Anterior cingulate cortex (tissue), 58 donors: Measurements from ENCODE around the gene HSD11B2.
A peak's percentile ranks its signal among the peaks of the same experiment; 100 is the strongest.

ENCODE experiments used
- DNase-seq, 58 donors: peaks; one replicate each; lab custom pipeline; 2025; lab: John Stamatoyannopoulos, UW

HSD11B2 gene

DNA sequence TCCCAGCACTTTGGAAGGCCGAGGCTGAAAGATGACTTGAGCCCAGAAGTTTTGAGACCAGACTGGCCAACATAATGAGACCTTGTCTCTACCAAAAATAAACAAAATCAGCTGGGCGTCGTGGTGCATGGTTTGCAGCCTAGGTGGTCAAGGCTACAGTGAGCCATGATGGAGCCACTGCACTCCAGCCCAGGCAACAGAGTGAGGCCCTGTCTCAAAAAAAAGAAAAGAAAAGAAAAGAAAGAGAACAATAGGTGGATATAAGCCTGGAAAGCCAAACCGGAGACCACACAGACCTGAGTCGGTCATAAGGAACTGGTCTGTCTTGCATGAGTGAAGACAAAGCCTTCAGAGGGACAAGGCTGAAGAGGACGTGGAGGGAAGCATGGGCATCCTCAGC is 35.7 kb downstream of the HSD11B2 start:
- no peak for DNase-seq

- DNase-seq: no peak
These were observed 37.8 kb downstream of the HSD11B2 start for GRCh38 chr16:67468731-67469130.

- peak in 57 of 58 donors; percentile 28 to 96 (median 85) for DNase-seq
These were observed 39.4 kb downstream of the HSD11B2 start for GRCh38 chr16:67470359-67470758.

DNA sequence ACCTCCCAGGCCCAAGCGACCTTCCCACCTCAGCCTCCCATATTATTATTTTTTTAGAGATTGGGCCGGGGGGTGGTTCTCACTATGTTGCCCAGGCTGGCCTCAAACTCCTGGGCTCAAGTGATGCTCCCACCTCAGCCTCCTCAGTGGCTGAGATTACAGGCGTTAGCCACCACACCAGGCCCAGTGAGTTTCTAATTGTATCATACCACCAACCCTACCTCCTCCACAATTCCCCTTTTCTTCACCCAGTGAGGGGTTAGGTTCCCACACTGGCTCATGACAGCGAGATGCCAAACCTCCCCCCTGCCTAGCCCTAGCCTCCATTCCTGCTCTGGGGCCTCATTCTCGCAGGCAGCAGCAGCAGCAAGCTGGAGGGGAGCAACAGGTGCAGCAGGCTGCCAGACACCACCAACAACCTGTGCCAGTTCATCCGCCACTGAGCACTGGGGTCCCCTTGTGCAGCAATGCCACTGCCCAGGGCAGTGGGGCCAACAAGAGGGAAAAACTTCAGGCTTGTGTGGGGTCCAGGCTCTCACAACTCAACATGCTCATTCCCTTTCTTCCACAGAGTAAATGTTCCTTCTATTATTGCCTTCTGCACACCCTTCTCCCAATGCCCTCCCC is 41.0 kb downstream of the HSD11B2 start:
- DNase-seq: no peak

- DNase-seq: peak in 1 of 58 donors; percentile 27
These were observed 43.9 kb downstream of the HSD11B2 start for GRCh38 chr16:67474551-67475455.

DNA sequence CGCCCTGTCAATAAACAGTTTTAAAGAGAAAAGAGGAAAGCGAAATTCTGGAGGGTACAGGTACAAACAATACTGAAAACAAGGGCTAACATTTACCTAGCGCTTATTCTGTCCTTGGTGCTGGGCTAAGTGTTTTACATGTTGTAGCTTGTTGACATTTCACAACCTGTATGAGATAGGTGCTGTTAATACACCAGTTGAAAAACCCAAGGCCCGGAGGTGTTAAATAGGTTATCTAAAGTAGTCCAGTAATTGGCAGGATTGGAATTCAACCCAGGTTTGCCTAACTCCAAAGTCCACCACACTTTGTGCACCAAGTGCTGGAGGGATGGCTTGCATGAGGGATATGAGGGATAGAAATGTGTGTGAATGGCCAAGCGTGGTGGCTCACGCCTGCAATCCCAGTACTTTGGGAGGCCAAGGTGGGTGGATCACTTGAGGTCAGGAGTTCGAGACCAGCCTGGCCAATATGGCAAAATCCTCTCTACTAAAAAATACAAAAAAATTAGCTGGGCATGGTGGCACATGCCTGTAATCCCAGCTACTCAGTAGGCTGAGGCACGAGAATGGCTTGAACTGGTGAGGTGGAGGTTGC is 47.1 kb downstream of the HSD11B2 start:
- no peak for DNase-seq

GRCh38 chr16:67480833-67481560 is 50.1 kb downstream of the HSD11B2 start, which contains the start of gene ATP6V0D1:
TSS of gene ATP6V0D1 (minus strand) at chr16:67481157. CDS start at chr16:67481086, 71 bp downstream.
- peak; percentile 73 to 100 (median 97) for DNase-seq

DNA sequence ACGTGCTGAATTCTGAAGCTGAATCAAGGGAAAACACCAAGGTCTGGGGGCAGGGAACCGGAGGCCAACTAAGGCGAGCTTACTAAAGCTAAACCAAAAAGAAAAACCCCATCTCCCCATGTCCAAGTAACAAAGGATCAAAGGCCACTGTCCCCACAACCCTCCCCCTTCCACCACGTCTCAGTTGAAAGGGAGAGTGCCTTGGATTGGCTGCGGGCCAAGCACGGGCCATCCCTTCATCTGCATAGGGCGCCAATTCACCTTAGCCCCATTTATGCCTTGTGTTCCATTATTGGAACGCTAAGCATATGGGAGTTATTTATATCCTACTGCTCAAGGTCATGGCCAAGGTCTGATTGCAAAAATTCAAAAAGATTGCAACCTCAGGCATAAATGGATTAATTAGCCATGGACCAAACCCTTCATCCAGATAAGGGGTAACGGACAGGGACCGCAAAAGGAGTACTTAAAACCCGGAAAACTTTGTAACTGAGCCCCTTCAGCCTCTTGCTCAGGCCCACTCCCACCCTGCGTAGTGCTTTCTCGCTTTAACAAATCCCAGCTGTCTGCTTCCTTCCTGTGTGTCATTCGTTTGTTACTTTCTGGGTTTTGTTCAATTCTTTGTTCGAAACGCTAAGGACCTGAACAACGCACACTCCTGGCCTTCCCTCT is 50.8 kb downstream of the HSD11B2 start:
- peak in 12 of 58 donors; percentile 7 to 67 (median 50) for DNase-seq

- peak in 1 of 58 donors; percentile 10 for DNase-seq
These were observed 51.5 kb downstream of the HSD11B2 start for GRCh38 chr16:67482233-67482924.

DNA sequence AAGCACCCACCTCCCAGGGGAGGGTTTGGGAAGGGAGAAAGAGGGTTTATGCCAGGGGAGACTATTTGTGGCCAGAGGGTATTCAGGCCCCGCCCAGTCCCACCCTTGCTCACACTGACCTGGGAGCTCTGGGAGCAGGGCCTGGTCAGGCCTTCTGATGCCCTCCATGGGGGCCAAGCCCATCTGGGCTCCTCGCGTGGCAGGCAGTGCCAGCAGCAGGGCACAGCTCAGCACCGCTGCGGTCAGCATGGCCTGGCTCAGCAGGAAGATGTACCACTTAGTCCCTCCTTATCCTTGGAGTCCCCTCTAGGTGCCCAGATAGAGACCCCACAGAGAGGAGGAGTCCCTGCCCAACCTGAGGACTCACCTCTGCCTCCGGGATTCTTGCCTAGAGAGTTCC is 52.2 kb downstream of the HSD11B2 start, which contains the start of gene AGRP:
Gene AGRP (minus strand): TSS at position 398 of the 400 bp plus-strand sequence. CDS start 149 bp downstream, at position 249.
- no peak for DNase-seq

DNA sequence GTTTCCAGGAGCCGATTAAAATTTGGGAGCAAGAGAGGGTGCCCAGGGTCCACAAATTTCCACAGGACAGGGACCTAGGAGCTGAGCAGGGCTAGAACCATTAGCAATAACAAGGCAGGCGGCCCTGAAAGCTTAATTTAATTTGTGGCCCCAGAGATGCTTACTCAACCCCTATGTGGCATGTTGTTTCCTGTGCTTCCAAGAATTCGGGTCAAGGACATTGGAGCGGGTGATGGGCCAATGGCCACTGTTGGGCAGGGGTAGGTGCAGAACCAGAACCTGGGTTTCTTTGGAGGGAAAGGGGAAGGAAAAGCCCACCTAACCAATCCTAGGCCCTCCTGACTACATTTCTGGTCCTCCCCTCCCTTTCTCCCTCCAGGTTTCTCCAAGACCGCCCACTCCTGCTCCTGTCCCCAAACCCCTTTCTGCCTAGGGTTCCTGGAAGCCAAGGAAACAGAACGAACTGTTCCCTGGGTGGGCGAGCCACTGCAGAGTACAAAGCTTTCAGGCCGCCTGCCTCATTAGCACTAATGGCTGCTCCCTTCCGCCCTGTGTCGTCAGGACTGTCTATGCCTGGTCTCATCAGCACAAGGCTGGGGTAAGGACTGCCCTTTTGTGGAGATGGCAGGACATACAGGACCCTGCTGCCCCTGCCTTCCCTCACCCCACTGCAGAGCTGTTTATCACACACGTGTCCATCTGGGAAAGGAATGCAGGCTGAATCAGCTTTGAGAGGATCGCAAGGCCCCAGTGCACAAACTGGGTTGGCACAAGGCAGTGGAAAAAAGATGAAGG is 53.0 kb downstream of the HSD11B2 start:
- no peak for DNase-seq

- no peak for DNase-seq
These were observed 55.9 kb downstream of the HSD11B2 start for GRCh38 chr16:67486805-67487204.
